ENCODE data around the gene GIN1.
"Not testable (repeated sequence)": the region's sequence is repeated elsewhere in the genome, so short reads cannot be mapped to it uniquely, and the experiment has no call there.

The GIN1 gene

GRCh38 chr5:103108086-103108485 lies 11.9 kb downstream of the GIN1 start:
- no peak for DNase-seq

- no peak for DNase-seq
Observed at GRCh38 chr5:103102234-103102633, 17.7 kb downstream of the GIN1 start.

- no peak for DNase-seq
Observed at GRCh38 chr5:103101079-103101750, 18.7 kb downstream of the GIN1 start.

- no peak for DNase-seq
Observed at GRCh38 chr5:103098993-103099392, 20.9 kb downstream of the GIN1 start.

GRCh38 chr5:103094737-103095136 lies 25.2 kb downstream of the GIN1 start:
- DNase-seq = no peak

- no peak for DNase-seq
Observed at GRCh38 chr5:103093727-103094126, 26.2 kb downstream of the GIN1 start.

- no peak for DNase-seq
Observed at GRCh38 chr5:103092676-103093075, 27.3 kb downstream of the GIN1 start.

GRCh38 chr5:103090791-103091190 lies 29.1 kb downstream of the GIN1 start:
- no peak for DNase-seq

- DNase-seq = no peak
Observed at GRCh38 chr5:103089272-103089671, 30.7 kb downstream of the GIN1 start.

GRCh38 chr5:103086547-103086946 lies 33.4 kb downstream of the GIN1 start:
- no peak for DNase-seq

GRCh38 chr5:103079796-103080195 lies 40.1 kb downstream of the GIN1 start:
- DNase-seq = no peak

GRCh38 chr5:103075442-103075841 lies 44.5 kb downstream of the GIN1 start:
- no peak for DNase-seq

- not testable (repeated sequence) for DNase-seq
Observed at GRCh38 chr5:103073500-103073899, 46.4 kb downstream of the GIN1 start.

- no peak for DNase-seq
Observed at GRCh38 chr5:103066326-103066725, 53.6 kb downstream of the GIN1 start.

GRCh38 chr5:103060424-103060954 lies 59.4 kb downstream of the GIN1 start:
- DNase-seq = no peak

- DNase-seq = no peak
Observed at GRCh38 chr5:103059525-103059924, 60.4 kb downstream of the GIN1 start.

GRCh38 chr5:103057208-103058130 lies 62.5 kb downstream of the GIN1 start:
- DNase-seq = no peak

GRCh38 chr5:103046706-103047105 lies 73.2 kb downstream of the GIN1 start:
- not testable (repeated sequence) for DNase-seq

- no peak for DNase-seq
Observed at GRCh38 chr5:103041071-103041676, 78.8 kb downstream of the GIN1 start.

- DNase-seq = no peak
Observed at GRCh38 chr5:103037673-103038455, 82.1 kb downstream of the GIN1 start.

- no peak for DNase-seq
Observed at GRCh38 chr5:103036601-103037000, 83.3 kb downstream of the GIN1 start.

Measured in SIG-M5 (cell line).